ENCODE measurements around the gene APOC4.

DNA sequence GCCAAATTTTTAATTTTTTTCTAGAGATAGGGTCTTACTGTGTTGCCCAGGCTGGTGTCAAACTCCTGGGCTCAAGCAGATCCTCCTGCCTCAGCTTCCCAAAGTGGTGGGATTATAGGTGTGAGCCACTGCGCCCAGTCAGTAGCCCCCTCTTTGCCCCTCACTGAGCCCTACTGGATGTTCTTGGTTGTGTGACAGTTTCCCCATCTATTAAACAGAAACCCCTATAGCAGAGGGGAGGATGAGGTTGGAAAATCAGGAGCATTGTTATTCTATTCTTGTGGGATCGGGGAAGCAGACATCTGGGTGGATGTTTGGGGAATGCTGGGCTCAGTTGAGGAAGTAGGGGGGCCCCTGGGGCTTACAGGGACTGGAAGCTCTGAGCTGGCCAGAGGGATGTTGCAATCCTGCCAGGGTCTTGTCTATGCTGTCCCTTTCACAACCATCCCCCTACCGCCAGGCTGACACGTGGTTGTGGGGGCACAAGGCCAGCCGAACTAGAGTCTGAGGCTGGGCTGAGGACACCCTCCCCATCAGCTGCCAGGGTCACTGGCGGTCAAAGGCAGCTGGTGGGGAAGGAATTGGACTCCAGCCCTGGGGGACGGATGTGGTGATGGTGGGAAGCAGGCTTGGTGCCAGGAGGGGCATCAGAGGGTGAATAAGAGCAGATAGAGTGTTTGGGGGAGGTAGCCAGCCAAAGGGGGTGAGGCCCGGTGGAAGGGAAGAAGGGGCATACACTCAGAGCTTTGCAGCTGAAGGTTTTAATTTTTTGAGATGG lies 16.7 kb upstream of the APOC4 start:
- TF ChIP-seq POLR2A (IDR thresholded peaks at IDR 0.05) = no peak
- TF ChIP-seq CTCF (IDR thresholded peaks at IDR 0.05) = no peak
